IPS-15b (cell line): ENCODE data around the gene PLCB1.

ENCODE experiments used
- H3K27me3 ChIP-seq: one replicate; pipeline ENCODE4 v1.6.1; 2013; ENCODE audit warnings: low read length; ENCODE audit not compliant: control insufficient read depth, insufficient read depth
- H3K36me3 ChIP-seq: one replicate; pipeline ENCODE4 v1.6.1; 2013; ENCODE audit warnings: low read length; ENCODE audit not compliant: control insufficient read depth, insufficient read depth
- H3K4me1 ChIP-seq: one replicate; pipeline ENCODE4 v1.6.1; 2013; ENCODE audit warnings: mild to moderate bottlenecking, low read length; ENCODE audit not compliant: control insufficient read depth, insufficient read depth
- H3K4me3 ChIP-seq: one replicate; pipeline ENCODE4 v1.5.1; 2013; ENCODE audit warnings: low read depth, low read length
- H3K9ac ChIP-seq: one replicate; pipeline ENCODE4 v1.6.1; 2013; ENCODE audit warnings: low read depth, mild to moderate bottlenecking, low read length
- H3K9me3 ChIP-seq: one replicate; pipeline ENCODE4 v1.6.1; 2013; ENCODE audit warnings: mild to moderate bottlenecking, low read length; ENCODE audit not compliant: control insufficient read depth, insufficient read depth

Gene PLCB1

GRCh38 chr20:8522168-8522567, 390.1 kb downstream of the PLCB1 start:
- Histone ChIP-seq H3K9me3 (no peaks in the 10 kb centered on the region), H3K4me3 (no peak overlapping the region), H3K36me3 (no peaks in the 10 kb centered on the region), H3K4me1 (peaks cover 10% of the 10 kb centered on the region), H3K9ac (no peak overlapping the region), H3K27me3 (no peaks in the 10 kb centered on the region)

- Histone ChIP-seq H3K36me3 (no peaks in the 10 kb centered on the region), H3K9ac (no peak overlapping the region), H3K9me3 (no peaks in the 10 kb centered on the region), H3K27me3 (no peaks in the 10 kb centered on the region), H3K4me1 (peaks cover 10% of the 10 kb centered on the region), H3K4me3 (no peak overlapping the region)
These were observed 391.6 kb downstream of the PLCB1 start for GRCh38 chr20:8523684-8524083.

GRCh38 chr20:8524101-8525016, 392.3 kb downstream of the PLCB1 start:
- Histone ChIP-seq H3K9ac (no peak overlapping the region), H3K4me3 (no peak overlapping the region), H3K36me3 (no peaks in the 10 kb centered on the region), H3K4me1 (peaks cover 6% of the 10 kb centered on the region), H3K9me3 (no peaks in the 10 kb centered on the region), H3K27me3 (no peaks in the 10 kb centered on the region)

DNA sequence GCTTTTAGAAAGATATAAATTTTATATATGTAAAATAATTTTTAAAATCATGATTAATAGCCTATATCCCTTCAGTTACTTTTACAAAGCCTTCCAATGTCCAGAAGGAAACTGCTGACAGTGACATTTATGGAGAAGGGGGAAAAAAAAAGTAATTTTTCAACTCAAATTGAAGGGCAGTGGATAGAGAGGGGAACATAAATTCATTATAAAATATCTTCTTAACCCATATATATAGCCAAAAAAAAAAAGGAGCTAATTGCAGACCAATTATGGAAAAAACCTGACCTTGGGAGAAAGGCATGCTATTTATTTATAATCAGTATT, 392.9 kb downstream of the PLCB1 start:
- no peak overlapping the region for H3K4me3 ChIP-seq
- no peak overlapping the region for H3K9ac ChIP-seq
- H3K27me3 ChIP-seq: no peaks in the 10 kb centered on the region
- H3K36me3 ChIP-seq: no peaks in the 10 kb centered on the region
- peaks cover 6% of the 10 kb centered on the region for H3K4me1 ChIP-seq
- H3K9me3 ChIP-seq: no peaks in the 10 kb centered on the region

- Histone ChIP-seq H3K4me1 (peaks cover 6% of the 10 kb centered on the region), H3K27me3 (no peaks in the 10 kb centered on the region), H3K9ac (no peak overlapping the region), H3K4me3 (no peak overlapping the region), H3K36me3 (no peaks in the 10 kb centered on the region), H3K9me3 (no peaks in the 10 kb centered on the region)
These were observed 394.5 kb downstream of the PLCB1 start for GRCh38 chr20:8526610-8527009.

DNA sequence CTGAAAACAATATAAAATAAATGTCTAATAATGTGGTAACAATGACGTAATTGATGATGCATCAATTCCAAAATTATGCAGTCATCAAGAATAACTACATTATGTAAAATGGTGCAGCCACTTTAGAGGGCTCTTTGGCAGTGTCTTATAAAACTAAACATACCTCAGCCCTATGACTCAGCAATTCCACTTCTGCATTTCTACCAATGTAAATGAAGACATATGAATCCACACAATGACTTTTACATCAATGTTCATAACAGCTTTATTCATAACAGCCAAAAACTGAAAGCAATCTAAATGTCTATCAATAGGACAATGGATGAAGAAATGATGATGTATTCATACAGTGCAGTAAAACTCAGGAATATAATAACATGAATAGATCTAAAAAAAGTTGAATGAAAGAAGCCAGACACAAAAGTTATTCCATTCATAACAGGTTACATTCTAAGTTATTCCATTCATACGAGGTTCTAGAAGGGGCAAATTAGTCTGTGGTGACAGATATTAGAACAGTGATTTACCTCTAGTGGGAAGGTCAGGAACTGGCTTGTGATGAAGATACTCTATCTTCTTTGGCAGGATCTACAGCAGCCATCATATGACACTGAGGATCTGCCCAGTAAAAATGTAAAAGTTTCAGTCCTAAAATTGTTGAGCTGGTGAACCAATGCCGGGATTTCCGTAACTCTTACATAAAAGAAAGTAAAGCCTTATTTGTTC, 396.1 kb downstream of the PLCB1 start:
- Histone ChIP-seq H3K9me3 (no peaks in the 10 kb centered on the region), H3K4me3 (no peak overlapping the region), H3K4me1 (peaks cover 6% of the 10 kb centered on the region), H3K9ac (no peak overlapping the region), H3K27me3 (no peaks in the 10 kb centered on the region), H3K36me3 (no peaks in the 10 kb centered on the region)

GRCh38 chr20:8530022-8530421, 398.0 kb downstream of the PLCB1 start:
- Histone ChIP-seq H3K36me3 (no peaks in the 10 kb centered on the region), H3K4me1 (no peaks in the 10 kb centered on the region), H3K9ac (no peak overlapping the region), H3K4me3 (no peak overlapping the region), H3K9me3 (no peaks in the 10 kb centered on the region), H3K27me3 (no peaks in the 10 kb centered on the region)

GRCh38 chr20:8532169-8532568, 400.1 kb downstream of the PLCB1 start:
- H3K9me3 ChIP-seq: no peaks in the 10 kb centered on the region
- no peaks in the 10 kb centered on the region for H3K27me3 ChIP-seq
- no peak overlapping the region for H3K9ac ChIP-seq
- H3K36me3 ChIP-seq: no peaks in the 10 kb centered on the region
- no peaks in the 10 kb centered on the region for H3K4me1 ChIP-seq
- H3K4me3 ChIP-seq: no peak overlapping the region

DNA sequence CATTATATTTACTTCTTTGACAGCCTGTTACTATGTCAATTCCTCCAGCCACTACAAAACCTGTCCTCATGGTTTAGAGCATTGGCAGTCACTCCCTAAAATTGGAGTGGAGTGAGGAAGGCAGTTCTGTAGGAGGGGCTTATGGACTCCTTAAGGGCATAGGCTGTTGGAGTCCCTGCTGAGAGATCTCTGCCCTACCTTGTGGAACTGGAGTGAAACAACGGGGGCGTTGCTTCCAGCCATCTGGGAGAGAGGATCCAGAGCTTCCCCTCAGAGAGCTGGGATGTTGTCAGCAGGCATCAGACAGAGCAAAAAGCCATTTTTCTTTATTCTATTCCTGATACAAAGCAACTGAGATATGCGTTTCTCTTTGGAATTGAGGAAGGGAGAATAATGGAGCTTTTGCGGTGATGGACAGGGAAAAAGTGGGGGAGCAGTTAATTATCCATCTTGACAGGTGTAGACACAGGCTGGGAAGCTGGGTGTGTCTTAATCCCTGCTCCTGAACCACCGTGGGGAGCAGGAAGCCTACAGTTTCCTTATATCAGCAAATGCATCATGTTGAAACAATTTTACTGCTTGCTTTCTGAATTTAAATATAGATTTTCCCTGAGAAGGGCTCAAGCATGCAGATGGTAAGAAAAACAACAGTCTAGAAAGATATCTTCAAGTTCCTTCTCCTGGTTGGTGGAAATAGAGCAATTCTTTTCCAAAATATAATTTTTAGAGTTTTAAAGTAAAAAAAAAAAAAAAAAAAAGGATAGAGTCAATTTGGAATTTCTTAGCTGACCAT, 402.5 kb downstream of the PLCB1 start:
- no peaks in the 10 kb centered on the region for H3K36me3 ChIP-seq
- no peaks in the 10 kb centered on the region for H3K9me3 ChIP-seq
- no peaks in the 10 kb centered on the region for H3K27me3 ChIP-seq
- H3K4me3 ChIP-seq: no peak overlapping the region
- no peak overlapping the region for H3K9ac ChIP-seq
- no peaks in the 10 kb centered on the region for H3K4me1 ChIP-seq

DNA sequence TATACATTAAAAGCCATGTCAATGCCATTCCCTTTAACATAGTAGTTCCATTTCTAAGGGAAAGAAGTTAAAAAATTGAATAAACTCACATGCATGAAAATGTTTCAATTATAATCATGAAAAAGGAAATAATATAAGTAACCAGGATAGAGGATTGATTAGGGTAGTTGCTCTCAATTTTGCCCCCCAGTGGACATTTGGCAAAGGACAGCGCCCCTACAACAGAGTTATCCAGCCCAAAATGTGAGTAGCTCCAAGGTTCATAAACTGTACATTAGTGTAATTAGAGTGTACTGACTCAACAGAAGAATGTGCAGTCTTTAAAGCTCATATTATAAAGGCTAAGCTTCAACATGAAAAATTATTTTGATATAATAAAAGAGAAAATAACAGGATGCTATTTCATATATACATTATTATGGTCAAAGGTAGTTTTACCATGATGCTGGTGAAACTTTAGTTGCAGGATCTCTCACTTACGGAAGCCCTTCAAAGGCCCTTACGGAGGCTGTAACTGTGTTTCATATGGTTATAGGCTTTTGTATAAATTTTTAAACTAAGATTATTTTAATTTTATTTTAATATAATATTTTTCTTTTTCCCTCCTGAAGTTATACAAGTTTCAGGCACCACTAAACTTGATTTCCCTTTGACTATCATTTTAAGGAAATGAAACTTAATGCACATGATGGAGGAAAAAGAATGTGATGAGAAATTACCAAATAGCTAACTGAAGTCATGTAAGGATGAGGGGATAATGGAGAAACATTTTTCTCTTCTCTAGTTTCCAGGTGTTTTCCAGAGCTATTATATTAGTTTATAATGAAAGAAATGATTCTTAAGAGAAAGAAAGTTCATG, 403.6 kb downstream of the PLCB1 start:
- Histone ChIP-seq H3K27me3 (no peaks in the 10 kb centered on the region), H3K4me1 (no peaks in the 10 kb centered on the region), H3K36me3 (no peaks in the 10 kb centered on the region), H3K9me3 (no peaks in the 10 kb centered on the region), H3K9ac (no peak overlapping the region), H3K4me3 (no peak overlapping the region)

- no peaks in the 10 kb centered on the region for H3K9me3 ChIP-seq
- H3K27me3 ChIP-seq: no peaks in the 10 kb centered on the region
- H3K36me3 ChIP-seq: no peaks in the 10 kb centered on the region
- no peak overlapping the region for H3K9ac ChIP-seq
- no peaks in the 10 kb centered on the region for H3K4me1 ChIP-seq
- H3K4me3 ChIP-seq: no peak overlapping the region
These were observed 404.2 kb downstream of the PLCB1 start for GRCh38 chr20:8536262-8536618.
